ENCODE measurements around the gene IFT80.
A peak's percentile ranks its signal among the peaks of the same experiment; 100 is the strongest.
"Not testable (repeated sequence)": the region's sequence is repeated elsewhere in the genome, so short reads cannot be mapped to it uniquely, and the experiment has no call there.

Gene IFT80

DNA sequence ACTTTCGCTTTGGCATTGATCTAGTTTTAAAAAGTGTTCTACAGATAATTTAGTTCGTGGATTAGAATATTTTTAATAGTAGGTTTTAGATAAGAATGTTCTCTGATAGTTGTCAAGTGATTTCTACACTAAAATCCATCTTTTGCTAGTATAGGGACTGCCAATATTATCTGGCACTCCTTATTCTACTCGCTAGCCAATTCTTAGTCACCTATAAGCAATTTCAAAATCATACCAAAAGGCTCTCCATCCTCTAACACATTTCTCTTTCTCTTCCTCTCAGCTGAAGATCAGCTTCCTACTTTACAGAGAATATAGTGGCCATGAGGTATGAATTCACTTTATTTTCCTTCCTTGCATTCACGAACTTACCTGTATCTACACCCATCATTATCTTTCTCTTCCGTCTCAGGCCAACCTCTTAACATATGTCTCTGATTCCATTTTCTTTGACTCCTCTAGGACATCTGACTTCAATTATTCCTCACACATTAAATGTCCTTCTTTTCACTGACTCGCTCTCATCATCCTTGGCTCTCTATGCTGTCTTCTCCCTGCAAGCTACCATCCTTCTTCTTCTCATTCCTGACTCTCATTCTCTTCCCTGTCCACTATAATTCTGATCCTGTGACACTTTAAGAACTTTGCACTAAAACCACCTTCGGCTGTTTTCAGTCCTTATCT lies 138.3 kb downstream of the IFT80 start:
- DNase-seq (ENCODE audit: low spot score): no peak

- no peak for DNase-seq (ENCODE audit: low spot score)
Measured at GRCh38 chr3:160259589-160259988, 139.4 kb downstream of the IFT80 start.

- no peak for DNase-seq (ENCODE audit: low spot score)
Measured at GRCh38 chr3:160257606-160258005, 141.4 kb downstream of the IFT80 start.

GRCh38 chr3:160253298-160253697 lies 145.7 kb downstream of the IFT80 start:
- DNase-seq (ENCODE audit: low spot score): no peak

GRCh38 chr3:160247766-160248165 lies 151.3 kb downstream of the IFT80 start:
- DNase-seq (ENCODE audit: low spot score): no peak

DNA sequence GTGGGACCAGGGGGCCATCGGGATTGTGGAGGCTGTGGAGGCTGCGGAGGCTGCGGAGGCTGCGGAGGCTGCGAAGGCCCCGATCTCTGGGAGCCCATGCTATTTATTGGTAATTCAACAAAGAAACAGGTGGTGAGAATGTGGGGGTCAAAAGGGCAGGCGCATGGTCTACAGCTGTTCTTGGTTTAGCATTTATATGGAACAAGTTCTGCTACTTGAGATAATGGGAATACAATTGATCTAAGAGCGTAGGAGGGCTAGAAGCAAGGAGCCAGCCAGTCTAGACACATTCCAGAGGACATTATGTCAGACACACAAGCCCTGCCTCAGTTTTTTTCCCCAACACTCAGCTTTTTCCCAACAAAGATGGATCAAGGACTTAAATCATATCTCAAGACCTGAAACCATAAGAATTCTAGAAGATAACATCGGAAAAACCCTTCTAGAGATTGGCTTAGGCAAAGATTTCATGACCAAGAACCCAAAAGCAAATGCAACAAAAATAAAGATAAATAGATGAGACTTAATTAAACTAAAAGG lies 153.7 kb downstream of the IFT80 start:
- DNase-seq (ENCODE audit: low spot score): no peak

DNA sequence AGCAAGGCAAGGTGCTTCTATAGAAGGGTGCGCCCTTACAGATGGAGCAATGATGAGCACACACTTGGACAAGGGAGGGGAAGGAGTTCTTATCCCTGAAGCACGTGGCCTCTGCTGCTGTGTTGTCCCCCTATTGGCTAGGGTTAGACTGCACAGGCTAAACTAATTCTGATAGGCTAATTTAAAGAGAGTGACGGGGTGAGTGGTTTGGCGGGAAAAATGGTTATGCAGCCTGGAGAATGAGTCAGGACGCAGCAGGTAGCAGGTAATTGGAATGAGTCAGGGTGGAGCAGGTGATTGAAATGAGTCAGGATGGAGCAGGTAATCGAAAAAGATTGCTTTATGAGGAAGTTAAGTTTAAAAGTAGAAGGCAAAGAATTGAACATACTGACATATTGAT lies 158.3 kb downstream of the IFT80 start:
- not testable (repeated sequence) for DNase-seq (ENCODE audit: low spot score)

DNA sequence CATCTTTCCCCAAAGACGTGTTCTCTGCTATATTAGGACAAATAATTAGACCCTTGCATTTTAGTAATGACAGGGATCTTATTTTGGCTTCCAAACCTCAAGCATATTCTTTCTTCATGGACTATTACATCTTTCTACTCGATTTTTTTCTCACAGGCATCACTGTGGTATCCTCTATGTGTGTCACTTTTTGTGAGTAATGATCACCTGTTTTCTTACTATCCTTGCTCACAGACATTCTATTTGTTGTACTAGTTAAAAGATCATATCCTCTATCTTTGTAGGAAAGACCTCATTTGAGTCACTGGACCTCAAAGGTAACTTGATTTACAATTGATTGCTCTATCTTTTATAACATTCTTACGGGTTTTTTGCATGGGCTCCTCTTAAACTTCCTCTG lies 167.0 kb downstream of the IFT80 start:
- no peak for DNase-seq (ENCODE audit: low spot score)

DNA sequence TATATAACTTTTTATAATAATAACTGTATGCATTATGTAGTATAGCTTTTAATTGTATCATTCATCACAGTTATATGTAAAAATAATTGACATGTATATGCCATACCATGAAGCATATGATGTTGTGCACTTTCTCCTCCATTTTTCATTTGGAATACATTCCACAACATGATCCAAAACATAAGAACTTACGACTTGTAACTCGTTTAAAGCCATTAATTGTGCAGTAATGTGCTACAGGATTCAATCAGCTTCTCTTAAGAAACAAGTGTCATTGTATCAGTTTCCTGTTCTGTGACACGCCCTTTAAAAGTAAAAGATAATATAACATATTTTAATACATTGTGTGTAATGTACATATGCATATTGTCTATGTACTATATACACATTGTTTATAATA lies 171.6 kb downstream of the IFT80 start:
- no peak for DNase-seq (ENCODE audit: low spot score)

DNA sequence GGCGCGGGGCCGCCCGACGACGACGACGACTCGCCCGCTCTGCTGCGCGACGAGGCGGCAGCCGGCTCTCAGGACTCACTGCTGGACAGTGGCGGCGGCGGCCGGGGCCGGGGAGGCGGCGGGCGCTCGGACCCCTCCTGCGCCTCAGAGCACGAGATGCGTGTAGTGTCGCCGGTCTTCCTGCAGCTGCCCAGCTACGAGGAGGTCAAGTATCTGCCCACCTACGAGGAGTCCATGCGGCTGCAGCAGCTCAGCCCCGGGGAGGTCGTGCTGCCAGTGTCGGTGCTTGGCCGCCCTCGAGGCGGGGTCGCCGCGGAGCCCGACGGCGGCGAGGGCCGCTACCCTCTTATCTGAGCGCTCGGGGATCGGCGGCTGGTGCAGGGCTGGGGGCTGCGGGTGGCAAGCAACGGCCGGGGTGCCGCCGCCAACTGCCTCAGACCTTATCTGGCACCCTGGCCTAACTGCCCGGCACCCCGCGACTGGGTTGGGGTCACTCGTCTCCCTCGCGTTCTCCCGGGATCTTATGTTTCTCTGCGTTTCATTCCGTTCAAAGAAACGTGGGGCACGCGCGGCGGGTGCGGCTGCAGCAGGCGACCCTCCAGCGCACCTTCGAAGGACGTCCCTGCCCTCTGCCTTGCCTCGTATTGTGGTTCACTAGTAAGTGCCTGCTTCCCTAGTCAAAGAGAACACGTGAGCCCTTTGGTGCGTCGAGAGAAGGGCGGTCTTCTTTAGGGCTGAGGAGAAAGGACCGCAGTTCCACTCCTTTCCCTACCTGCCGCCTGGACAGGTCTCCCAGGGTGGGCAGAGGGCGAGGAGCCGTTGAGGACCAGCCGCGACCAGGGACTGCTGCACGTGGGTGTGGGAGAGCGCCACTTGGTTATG lies 172.8 kb downstream of the IFT80 start:
- no peak for DNase-seq (ENCODE audit: low spot score)

- peak; percentile 70 for DNase-seq (ENCODE audit: low spot score)
Measured at GRCh38 chr3:160225176-160226025, 173.6 kb downstream of the IFT80 start, which contains the start of gene C3orf80. TSS of gene C3orf80 (plus strand) at chr3:160225422. CDS start at chr3:160225636, 214 bp downstream.

DNA sequence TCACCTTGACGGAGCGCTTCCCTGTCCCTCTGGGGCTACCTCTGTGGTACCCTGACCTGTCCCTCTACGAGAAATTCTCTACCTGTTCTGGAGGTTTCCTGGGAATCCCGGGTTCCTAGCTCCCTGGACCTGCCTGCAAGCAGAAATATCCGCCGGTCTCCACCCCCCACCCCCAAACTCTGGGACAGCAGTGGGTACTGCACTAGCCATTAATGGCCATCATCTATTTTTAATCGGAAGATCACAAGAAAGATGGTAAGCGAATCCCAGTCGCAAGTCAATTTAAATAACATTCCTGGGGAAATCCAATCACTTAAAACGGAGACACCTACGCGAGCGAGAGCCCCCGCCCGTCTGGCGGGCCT lies 174.2 kb downstream of the IFT80 start:
- no peak for DNase-seq (ENCODE audit: low spot score)

DNA sequence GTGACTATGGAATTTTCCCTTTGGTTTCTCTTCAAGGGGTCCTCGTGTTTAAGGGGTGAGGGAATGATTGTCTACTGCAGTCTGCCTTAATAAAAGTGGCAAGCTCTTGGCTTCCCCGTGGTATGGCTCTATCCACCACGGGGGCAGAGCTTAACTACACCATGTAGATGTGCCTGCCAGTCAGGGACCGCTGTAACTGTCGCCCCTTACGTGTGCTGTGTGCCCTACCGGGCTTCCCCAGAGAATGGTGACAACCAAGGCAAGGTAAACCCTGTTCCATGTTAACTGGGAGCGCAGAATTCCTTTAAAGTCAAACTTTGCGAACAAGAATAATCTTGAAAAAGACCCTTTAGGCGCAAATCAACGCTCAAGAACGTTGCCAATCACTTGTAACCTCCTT lies 174.8 kb downstream of the IFT80 start:
- no peak for DNase-seq (ENCODE audit: low spot score)

DNA sequence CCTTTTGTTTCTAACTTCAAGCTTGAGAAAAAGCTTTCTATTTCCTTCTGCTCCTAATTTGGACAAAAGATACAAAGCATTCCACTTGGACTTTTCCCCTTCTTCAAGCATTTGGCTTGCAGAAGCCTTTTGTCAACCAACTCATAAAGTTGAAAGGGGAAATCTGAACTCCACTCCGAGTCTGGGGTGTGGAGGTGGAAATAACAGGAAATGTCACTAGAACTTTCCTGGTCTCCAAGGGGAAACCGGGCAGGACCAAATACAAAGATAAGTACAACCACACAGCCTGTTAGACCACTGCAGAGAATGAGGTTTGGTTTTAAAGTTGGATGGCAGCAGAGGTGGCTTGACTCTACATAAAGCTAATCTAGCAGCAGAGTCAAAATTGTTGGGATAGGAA lies 178.0 kb downstream of the IFT80 start:
- DNase-seq (ENCODE audit: low spot score): no peak

DNA sequence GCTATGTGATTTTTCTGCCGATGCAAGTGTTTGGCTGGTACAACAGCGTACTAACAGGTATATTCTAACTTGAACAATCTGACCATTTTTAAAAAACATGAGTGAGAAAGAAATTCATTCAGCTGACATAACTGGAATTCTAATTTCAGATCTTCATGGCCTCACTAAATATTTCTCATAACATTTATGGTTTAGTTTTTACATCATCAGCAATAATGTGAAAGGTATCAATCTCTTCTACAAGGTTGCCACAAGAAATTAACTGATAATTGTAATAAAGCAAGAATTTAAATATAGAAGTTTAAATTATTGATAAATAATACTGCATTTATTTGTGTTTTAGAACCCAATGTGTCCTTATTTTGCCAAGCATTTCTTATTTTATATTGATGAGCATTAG lies 179.0 kb downstream of the IFT80 start:
- no peak for DNase-seq (ENCODE audit: low spot score)

DNA sequence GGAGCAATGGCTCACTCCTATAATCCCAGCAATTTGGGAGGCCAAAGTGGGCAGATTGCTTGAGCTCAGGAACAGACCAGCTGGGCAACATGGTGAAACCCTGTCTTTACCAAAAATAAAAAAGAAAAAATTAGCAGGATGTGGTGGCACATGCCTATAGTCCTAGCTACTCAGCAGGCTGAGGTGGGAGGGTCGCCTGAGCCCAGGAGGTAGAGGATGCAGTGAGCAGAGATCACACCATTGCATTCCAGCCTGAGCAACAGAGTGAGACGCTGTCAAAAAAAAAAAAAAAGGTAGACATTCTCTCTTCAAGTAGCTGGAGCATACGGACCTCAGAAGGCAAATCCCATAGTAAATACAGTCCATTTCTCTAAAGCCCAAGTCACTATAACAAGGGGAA lies 180.9 kb downstream of the IFT80 start:
- DNase-seq (ENCODE audit: low spot score): no peak

GRCh38 chr3:160217675-160218074 lies 181.3 kb downstream of the IFT80 start:
- no peak for DNase-seq (ENCODE audit: low spot score)

DNA sequence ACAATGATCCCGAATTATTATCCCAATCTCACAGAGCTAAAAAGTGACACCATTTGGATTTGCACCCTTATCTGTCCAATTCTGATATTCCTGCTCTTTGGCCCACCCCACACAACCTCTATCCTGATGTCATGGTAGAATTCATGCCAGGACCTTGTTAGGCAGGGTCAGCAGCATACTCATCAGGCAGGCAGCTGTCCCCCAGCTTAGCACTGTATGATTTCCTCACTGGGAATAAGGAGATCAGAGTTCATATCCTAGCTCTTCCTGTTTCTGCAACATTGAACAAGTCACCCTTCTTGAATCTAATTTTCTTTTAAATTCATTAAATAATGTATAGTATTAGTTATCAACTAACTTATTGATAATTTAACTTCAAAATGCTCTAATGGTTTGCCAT lies 185.8 kb downstream of the IFT80 start:
- DNase-seq (ENCODE audit: low spot score): no peak

- DNase-seq (ENCODE audit: low spot score): no peak
Measured at GRCh38 chr3:160210799-160211221, 188.2 kb downstream of the IFT80 start.

GRCh38 chr3:160210341-160210740 lies 188.7 kb downstream of the IFT80 start:
- no peak for DNase-seq (ENCODE audit: low spot score)

All from left forelimb (tissue), 1 donor.